HEK293T (cell line): ENCODE results near the gene ACADSB.

Experiments
- CTCF ChIA-PET: fragments of 350-600 bp; formaldehyde crosslinking; extraction: SDS; loops from one replicate; lab custom pipeline; 2021; ENCODE audit warnings: antibody characterized with exemption, inconsistent platforms; lab: Yijun Ruan, JAX
- POLR2A ChIA-PET: fragments of 350-600 bp; formaldehyde crosslinking; extraction: SDS; loops from one replicate; lab custom pipeline; 2020; ENCODE audit warnings: antibody characterized with exemption, inconsistent platforms; lab: Yijun Ruan, JAX
- DNase-seq: peaks from one replicate; pipeline ENCODE4 v3.0.0; 2012; ENCODE audit warnings: mixed read lengths; ENCODE audit errors: extremely low spot score
- ARNT ChIP-seq: fragments of 450-650 bp; IDR thresholded peaks from 2 replicates; pipeline ENCODE4 v1.6.1; 2017; ENCODE audit warnings: mild to moderate bottlenecking
- BHLHE40 ChIP-seq: fragments of 450-650 bp; IDR thresholded peaks from 2 replicates; pipeline ENCODE4 v1.6.1; 2016; ENCODE audit warnings: mild to moderate bottlenecking, moderate library complexity, borderline replicate concordance
- CTBP1 ChIP-seq: fragments of 450-650 bp; IDR thresholded peaks from 2 replicates; pipeline ENCODE4 v1.6.1; 2016; ENCODE audit warnings: borderline replicate concordance
- ELF4 ChIP-seq: fragments of 450-650 bp; IDR thresholded peaks from 2 replicates; pipeline ENCODE4 v1.6.1; 2017; ENCODE audit warnings: antibody characterized with exemption
- FOXA1 ChIP-seq: fragments of 450-650 bp; IDR thresholded peaks from 2 replicates; pipeline ENCODE4 v1.6.1; 2016; ENCODE audit warnings: mild to moderate bottlenecking
- FOXK2 ChIP-seq: fragments of 450-650 bp; IDR thresholded peaks from 2 replicates; pipeline ENCODE4 v1.6.1; 2016; ENCODE audit warnings: mild to moderate bottlenecking
- FOXM1 ChIP-seq: fragments of 450-650 bp; IDR thresholded peaks from 2 replicates; pipeline ENCODE4 v1.6.1; 2017; ENCODE audit warnings: mild to moderate bottlenecking, borderline replicate concordance
- HDGF ChIP-seq: fragments of 450-650 bp; IDR thresholded peaks from 2 replicates; pipeline ENCODE4 v1.6.1; 2017; ENCODE audit warnings: antibody characterized with exemption, borderline replicate concordance
- L3MBTL2 ChIP-seq: fragments of 450-650 bp; conservative IDR thresholded peaks from 2 replicates; pipeline ENCODE4 v1.6.1; 2016; ENCODE audit warnings: mild to moderate bottlenecking
- LEF1 ChIP-seq: fragments of 450-650 bp; IDR thresholded peaks from 2 replicates; pipeline ENCODE4 v1.6.1; 2017; ENCODE audit warnings: mild to moderate bottlenecking, borderline replicate concordance
- NFRKB ChIP-seq: fragments of 450-650 bp; IDR thresholded peaks from 2 replicates; pipeline ENCODE4 v1.6.1; 2016; ENCODE audit warnings: mild to moderate bottlenecking, moderate library complexity
- SP1 ChIP-seq: fragments of 450-650 bp; IDR thresholded peaks from 2 replicates; pipeline ENCODE4 v1.6.1; 2017
- SUZ12 ChIP-seq: fragments of 450-650 bp; IDR thresholded peaks from 2 replicates; pipeline ENCODE4 v1.6.1; 2016; ENCODE audit warnings: mild to moderate bottlenecking
- TARDBP ChIP-seq: fragments of 450-650 bp; IDR thresholded peaks from 2 replicates; pipeline ENCODE4 v1.6.1; 2016
- ZNF384 ChIP-seq: fragments of 450-650 bp; IDR thresholded peaks from 2 replicates; pipeline ENCODE4 v1.6.1; 2016
- TF ChIP-seq, protein P1 (sequence below): fragments of 450-650 bp; IDR thresholded peaks from 2 replicates; pipeline ENCODE4 v1.6.1; 2016

The ACADSB gene

DNA sequence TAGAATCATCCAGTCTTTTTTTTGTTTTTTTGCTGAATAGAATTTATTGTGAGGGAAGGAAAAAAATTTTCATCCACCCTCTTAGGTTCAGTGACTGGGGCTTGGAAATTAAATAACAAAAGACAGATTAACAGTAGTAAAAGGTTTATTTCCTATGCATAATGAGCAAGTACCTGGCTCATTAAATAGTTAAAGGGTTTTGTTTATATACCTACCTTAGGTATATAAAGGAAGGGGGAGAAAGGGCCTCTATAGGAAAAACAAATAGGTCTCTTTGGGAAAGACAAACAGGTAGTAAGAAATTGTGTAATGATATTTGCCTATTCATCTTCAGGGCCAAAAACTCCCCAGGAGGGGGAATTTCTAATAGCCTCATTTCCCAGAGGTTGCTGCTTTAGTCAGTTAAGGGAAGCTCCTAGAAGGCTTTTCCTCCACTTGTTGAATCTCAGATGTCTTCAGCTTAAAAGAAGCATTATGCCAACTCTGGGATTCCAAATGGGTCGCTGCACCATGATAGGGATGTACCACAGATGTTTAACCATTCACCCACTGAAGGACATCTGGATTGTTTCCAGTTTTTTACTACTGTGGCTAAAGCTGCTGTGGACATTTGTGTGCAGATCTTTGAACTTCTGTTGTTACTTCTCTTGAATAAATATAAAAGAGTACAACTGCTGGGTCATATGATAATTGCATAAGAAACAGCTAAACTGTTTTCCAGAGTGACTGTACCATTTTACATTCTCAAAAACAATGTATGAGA, 11.3 kb downstream of the ACADSB start:
- POLR2A ChIA-PET = interaction anchor here (0.7 kb wide), 1 partner anchor 38 kb away, joined by 3 read pairs; no protein-coding TSS in a partner anchor
- no peak for DNase-seq
- TF ChIP-seq SUZ12 = no peak
- TF ChIP-seq CTBP1 = no peak
- no peak for TF ChIP-seq SP1
- no peak for TF ChIP-seq L3MBTL2
- TF ChIP-seq FOXK2 = no peak
- TF ChIP-seq NFRKB = no peak
- TF ChIP-seq HDGF = no peak
- no peak for TF ChIP-seq LEF1
- TF ChIP-seq ELF4 = no peak
- CTCF ChIA-PET = no interaction called here

DNA sequence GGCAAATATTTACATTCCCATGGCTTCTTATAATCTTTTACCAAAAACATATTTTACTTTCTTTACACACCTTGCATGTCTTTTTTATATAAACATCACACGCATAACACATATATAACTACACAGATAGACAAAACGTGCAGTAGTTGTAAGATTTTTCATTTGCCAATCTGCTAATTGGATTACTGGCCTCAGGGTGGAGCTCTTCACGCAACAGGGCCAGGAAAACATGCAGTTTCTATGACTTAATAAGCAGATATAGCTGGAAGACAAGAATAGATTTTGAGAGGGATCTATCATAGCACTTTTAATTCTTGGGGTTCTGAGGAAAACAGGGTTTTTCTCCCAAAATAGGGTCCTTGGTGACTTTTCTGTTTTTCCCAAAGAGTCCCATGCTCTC, 12.7 kb downstream of the ACADSB start:
- POLR2A ChIA-PET = interaction anchor here (1.0 to 1.3 kb wide), 2 partner anchors 13 to 133 kb away, joined by 3 read pairs; partner anchors contain the start of gene BUB3
- CTCF ChIA-PET = interaction anchor here (1.0 to 1.3 kb wide), 4 partner anchors 9 to 169 kb away, joined by 3 to 5 read pairs (median 4); no protein-coding TSS in a partner anchor
- no peak for TF ChIP-seq ELF4
- no peak for TF ChIP-seq BHLHE40
- no peak for TF ChIP-seq SP1
- no peak for TF ChIP-seq NFRKB
- TF ChIP-seq, protein P1, sequence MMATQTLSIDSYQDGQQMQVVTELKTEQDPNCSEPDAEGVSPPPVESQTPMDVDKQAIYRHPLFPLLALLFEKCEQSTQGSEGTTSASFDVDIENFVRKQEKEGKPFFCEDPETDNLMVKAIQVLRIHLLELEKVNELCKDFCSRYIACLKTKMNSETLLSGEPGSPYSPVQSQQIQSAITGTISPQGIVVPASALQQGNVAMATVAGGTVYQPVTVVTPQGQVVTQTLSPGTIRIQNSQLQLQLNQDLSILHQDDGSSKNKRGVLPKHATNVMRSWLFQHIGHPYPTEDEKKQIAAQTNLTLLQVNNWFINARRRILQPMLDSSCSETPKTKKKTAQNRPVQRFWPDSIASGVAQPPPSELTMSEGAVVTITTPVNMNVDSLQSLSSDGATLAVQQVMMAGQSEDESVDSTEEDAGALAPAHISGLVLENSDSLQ = no peak
- no peak for TF ChIP-seq ARNT
- TF ChIP-seq FOXM1 = no peak
- TF ChIP-seq L3MBTL2 = no peak
- TF ChIP-seq SUZ12 = no peak
- TF ChIP-seq TARDBP = no peak
- no peak for TF ChIP-seq LEF1
- no peak for TF ChIP-seq HDGF
- no peak for TF ChIP-seq ZNF384
- DNase-seq = no peak

DNA sequence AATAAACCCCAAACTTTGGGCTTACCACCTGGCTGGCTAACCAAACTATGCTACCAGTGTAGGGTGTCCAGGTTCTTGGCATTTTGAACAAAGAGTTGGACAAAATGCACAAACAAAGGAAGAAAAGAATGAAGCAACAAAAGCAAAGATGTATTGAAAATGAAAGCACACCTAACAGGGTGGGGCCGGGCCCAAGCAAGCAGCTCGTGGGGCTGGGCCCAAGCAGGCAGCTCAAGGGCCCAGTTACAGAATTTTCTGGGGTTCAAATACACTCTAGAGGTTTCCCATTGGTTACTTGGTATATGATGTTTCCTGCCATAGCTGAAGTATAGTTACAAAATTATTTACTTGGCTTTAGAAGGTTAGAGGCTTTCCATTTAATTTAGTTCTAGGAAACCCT, 15.7 kb downstream of the ACADSB start:
- DNase-seq = no peak
- TF ChIP-seq ELF4 (no peak), FOXM1 (no peak), CTBP1 (no peak), SP1 (no peak), HDGF (no peak), TARDBP (no peak), BHLHE40 (no peak), SUZ12 (no peak), ARNT (no peak), L3MBTL2 (no peak), FOXK2 (no peak), LEF1 (no peak), NFRKB (no peak), FOXA1 (no peak), ZNF384 (no peak)
- TF ChIP-seq, protein P1 = no peak
- ChIA-PET CTCF (no interaction called here), POLR2A (no interaction called here)

DNA sequence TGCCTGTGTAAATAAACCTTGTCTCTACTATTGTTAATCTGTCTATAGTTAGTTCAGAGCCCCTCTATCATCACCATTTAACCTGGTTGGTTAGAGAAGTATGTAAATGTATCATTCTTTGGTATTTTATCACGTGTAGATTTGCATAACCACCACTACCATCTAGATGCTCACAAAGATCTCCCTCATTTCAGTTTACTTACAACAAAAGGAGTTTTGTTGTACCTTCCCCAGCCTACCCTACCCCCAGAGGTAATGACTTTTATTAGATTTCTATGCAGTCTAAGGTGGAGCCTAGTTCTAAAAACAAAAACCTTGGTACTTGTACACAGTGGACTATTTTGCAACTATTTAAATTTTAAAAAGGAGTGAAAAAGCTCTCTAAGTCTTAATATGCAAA, 17.5 kb downstream of the ACADSB start:
- TF ChIP-seq SP1 (no peak), ZNF384 (no peak), FOXM1 (no peak), NFRKB (no peak), ARNT (no peak), TARDBP (no peak), CTBP1 (no peak), L3MBTL2 (no peak)
- TF ChIP-seq, protein P1 = no peak

DNA sequence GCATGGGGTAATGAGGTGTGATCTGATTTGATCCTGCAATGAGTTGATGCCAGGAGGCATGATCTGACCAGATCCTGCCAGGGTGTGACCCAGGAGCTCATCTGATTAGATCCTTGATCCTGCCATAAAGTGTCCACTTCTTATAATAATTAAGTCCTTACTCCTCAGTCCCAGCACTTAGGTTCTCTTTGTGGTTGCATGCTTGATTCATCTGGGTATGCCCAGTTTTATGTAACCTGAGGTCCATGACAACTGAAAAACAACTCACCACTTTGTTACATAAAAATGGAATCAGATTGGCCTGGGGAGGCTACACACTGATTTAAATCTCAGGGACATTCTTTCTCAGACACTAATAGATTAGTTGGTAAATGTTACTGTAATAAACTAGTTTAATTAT, 19.1 kb downstream of the ACADSB start:
- no peak for TF ChIP-seq FOXA1
- TF ChIP-seq HDGF = no peak
- POLR2A ChIA-PET = no interaction called here
- DNase-seq = no peak
- CTCF ChIA-PET = no interaction called here

More for the DNA sequence above, 17.5 kb downstream of the ACADSB start:
- DNase-seq = no peak
- ChIA-PET CTCF (no interaction called here), POLR2A (no interaction called here)

DNA sequence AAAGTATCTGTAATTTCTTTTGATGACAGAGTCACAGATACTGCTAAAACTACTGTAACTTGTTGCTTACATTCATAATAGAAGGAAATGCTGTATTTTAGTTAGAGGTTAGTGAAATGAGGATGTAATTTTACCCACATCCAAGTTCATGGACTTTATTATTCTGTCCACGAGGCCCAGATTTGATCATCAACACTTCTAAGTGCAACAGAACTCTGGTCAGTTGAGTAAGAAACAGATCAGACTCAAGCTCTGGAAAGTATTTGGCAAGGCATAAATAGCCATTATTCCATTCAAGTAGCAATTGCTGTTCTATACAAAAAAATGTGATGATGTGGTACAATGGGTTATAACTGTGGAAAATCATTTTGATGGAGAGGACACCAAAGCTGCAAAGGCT, 22.3 kb downstream of the ACADSB start:
- CTCF ChIA-PET = no interaction called here

More for the DNA sequence above, 22.3 kb downstream of the ACADSB start:
- TF ChIP-seq TARDBP (no peak), ELF4 (no peak), ARNT (no peak), LEF1 (no peak)
- POLR2A ChIA-PET = no interaction called here
- no peak for DNase-seq
